Measurements from ENCODE around the gene PCGF1.

GRCh38 chr2:74482801-74483674 lies 24.5 kb downstream of the PCGF1 start, which contains the start of the genes CCDC142 and TTC31:
- peak; percentile 86 to 91 (median 91) for TF ChIP-seq CTCF (IDR thresholded peaks at IDR 0.05 in 2 of 3, conservative IDR thresholded peaks at IDR 0.05 in 1 of 3; ENCODE audit: borderline replicate concordance in 1 of 3, insufficient read depth in 1 of 3, low read depth in 2 of 3, low read length in 2 of 3)
- TF ChIP-seq MAX (IDR thresholded peaks at IDR 0.05) = peak; percentile 75
